Germinal center (tissue), 1 donor: ENCODE results near the gene SMNDC1.

Source experiments
- DNase-seq: peaks from one replicate; pipeline ENCODE4 v3.0.0; 2012; ENCODE audit warnings: mixed read lengths, low spot score

Gene SMNDC1

GRCh38 chr10:110327262-110327914 is 22.7 kb upstream of the SMNDC1 start:
- DNase-seq, result no peak

GRCh38 chr10:110326351-110327032 is 21.8 kb upstream of the SMNDC1 start:
- DNase-seq, result no peak

DNA sequence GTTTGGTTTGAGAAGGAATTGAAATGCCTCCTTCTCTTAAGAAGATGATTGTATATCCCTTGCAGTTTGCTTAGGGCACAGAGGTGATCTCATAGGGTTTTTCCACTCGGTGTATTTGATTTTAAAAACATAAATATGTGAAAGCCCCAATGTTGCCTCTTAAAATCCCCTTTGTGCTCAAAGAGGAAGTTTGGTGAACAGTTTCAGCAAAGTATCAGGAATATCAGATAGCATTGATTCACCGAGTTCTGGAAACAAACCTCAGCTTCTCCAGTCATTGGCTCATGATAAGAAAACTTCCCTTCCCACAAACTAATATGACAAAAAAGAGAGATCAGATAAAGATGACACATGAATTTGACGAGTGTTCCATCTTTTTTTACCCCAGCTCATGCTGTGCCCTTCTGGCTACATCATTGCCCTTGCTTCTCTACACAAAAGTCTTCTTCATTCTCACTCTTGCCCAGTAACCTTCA is 20.1 kb upstream of the SMNDC1 start:
- DNase-seq, result no peak

DNA sequence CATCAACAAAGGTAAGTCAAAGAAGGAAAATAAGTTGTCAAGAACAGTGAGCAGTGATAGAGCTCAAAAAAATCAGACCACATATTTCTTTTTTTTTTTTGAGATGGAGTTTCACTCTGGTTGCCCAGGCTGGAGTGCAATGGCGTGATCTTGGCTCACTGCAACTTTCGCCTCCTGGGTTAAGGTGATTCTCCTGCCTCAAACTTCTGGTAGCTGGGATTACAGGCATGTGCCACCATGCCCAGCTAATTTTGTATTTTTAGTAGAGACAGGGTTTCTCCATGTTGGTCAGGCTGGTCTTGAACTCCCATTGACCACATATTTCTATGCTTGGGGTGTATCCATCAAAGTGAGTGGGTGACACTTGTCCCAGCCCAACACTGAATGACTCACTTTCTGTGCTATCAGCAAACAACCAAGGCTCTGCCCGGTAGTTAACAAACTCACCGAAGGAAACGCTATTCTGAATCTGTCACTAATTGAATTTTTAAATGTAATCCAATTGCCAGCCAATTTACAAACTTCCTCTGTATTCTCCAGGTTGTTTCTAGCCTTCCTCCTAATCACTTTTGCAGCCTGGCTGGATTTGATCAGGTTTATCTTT is 19.6 kb upstream of the SMNDC1 start:
- no peak for DNase-seq

GRCh38 chr10:110323503-110323902 is 18.8 kb upstream of the SMNDC1 start:
- DNase-seq, result no peak

GRCh38 chr10:110321869-110322620 is 17.3 kb upstream of the SMNDC1 start:
- DNase-seq, result no peak

- DNase-seq, result no peak
These were observed 13.4 kb upstream of the SMNDC1 start for GRCh38 chr10:110317866-110318850.

GRCh38 chr10:110313674-110314073 is 9.0 kb upstream of the SMNDC1 start:
- no peak for DNase-seq

- DNase-seq, result no peak
These were observed 7.5 kb upstream of the SMNDC1 start for GRCh38 chr10:110312206-110312605.

DNA sequence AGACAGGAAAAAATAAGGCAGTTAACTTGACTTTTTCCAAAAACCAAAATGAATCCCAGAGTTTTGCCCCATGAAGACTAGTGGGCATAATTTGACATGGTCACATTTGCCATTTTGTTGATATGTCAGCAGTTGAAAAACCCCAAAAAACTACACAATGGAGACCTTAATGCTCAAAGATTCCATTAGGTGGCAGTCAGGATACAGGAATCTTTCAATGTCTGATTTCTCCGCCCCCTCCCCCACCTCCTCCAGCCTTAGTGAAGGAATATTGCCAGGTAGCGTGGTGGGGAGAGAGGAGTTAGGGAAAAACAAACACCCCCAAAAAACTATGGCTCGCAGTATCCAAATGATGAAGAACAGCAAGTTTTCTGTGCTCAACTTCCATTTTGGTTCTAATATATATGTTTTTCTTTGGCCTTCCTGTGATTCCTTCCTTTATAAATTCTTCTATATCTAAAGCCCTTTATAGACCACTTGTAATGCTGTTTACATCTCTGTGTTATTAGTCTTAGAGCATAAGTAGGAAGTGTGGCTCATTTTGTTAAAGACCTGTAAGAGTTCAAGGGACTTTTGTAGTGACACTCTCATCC is 6.7 kb upstream of the SMNDC1 start:
- peak; percentile 31 for DNase-seq

DNA sequence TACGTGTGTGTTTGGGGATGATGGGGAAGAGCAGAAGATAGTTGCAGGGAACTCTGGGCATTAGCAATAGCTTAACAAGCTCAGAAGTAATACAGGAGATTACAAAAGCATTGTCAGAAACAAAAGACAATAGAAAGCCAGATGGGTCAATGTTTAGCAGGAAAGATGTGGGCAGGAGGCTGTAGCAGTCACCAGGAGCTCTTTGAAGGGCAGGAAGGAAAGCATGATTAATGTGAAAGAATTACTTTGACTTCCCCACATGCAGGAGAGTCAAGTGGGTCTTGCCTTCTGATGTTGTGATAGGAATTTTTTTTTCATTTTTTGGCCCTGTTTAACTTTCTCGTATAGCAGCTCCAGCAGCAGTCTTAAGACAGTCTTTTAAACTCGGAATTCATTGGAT is 6.0 kb upstream of the SMNDC1 start:
- DNase-seq, result no peak

GRCh38 chr10:110307805-110308204 is 3.1 kb upstream of the SMNDC1 start:
- DNase-seq, result no peak

GRCh38 chr10:110306452-110306768 is 1.7 kb upstream of the SMNDC1 start:
- no peak for DNase-seq

- peak; percentile 66 for DNase-seq
These were observed 1.2 kb upstream of the SMNDC1 start for GRCh38 chr10:110305767-110306451.

DNA sequence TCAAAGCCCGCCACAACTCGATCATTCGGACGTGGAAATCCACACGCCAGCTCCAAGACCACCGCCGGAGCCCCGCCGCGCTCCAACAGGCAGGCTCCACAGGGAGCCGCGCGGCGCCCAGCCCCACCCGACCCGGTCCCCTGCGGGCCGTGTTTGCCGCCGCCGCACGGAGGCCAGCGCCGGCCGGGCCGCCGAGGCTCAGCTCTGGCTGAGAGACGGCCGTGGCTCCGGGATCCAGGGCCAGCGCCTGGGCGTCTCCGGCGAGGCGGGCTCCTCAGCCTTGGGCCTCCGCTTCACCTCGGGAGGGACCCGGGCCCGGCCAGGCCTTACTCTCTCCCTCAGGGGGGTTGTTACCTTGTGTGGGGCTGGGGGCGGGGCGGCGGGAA is 333 bp downstream of the SMNDC1 start:
- DNase-seq, result peak; percentile 49

GRCh38 chr10:110303681-110304080 is 1.0 kb downstream of the SMNDC1 start:
- DNase-seq, result no peak

DNA sequence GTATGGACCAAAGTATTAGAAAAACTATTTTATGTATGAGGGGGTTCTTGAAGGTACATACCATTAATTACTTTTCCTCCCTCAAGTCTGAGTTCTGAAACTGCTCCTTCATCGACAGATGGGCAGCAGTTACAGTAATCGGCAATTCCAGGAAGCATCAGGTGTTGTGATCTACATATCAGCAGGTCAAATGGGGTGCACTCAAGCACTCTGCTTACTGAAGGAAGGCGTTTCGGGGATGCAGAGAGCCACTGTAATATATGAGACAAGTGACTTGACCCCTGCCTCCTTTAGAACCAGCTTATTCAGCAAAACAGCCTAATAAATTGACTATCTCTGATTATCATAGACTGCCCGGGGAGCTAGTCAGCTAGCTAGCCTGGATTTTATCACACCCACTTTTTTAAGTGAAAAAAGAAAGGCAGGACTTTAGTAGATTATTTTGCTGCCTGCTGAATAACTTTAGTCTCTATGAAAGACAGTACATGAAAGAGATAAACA is 4.2 kb downstream of the SMNDC1 start:
- no peak for DNase-seq

DNA sequence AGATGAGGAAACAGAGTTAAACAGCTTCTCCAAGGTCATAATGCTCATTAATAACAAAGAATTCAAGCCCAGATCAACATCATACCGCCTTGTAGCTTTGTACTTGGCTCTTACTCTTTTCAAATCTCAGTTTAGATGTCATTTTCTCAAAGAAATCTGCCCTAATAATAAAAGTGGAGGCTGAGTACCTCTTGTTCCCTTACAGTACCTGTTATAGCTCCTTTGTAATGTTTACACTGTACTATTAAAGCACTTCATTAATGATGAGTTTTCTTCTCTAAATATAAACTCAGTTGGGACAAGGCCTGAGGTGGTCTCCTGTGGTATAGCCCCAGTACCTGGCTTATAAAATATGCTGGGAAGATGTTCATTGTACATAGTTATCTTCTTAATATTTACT is 7.8 kb downstream of the SMNDC1 start:
- DNase-seq, result no peak

DNA sequence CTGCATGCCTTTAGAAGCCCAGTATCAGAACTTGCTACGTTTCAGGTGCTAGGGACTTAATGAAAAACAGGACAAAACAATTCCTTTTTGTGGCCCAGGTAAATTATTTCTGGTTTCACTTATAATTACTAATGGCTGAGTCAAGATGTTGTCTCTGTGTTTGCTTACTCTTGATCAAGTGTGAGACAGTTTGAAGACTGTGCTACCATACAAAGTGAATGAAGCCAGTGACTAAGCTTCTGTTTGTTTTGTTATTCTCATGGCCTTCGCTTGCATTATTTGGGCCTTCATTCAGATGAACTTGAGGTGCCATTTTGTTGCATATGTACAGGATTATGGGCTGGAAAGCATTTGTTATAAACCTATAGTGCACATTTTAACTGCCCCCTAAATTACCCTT is 17.9 kb downstream of the SMNDC1 start:
- no peak for DNase-seq

DNA sequence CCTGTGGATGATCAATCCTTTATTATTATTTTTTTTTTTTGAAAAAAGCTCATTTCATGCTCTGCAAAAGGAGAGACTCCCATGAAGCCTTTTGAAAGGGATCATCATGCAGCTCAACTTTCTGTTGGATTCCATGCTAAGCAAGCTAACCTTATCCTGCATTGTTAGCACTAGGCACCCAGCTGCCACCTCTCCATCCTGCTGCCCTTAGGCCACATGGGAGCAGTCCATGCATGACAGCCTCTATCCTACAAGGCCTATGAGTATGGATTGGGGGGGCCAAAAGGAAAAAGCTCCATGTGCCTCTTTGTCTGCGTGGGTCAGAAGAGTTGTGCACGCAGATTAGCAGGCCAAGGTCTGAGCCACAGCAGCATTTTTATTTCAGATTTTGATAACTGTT is 19.2 kb downstream of the SMNDC1 start:
- DNase-seq, result no peak
